Measurements from ENCODE around the gene FARP1.

FARP1 gene

GRCh38 chr13:98489446-98490194 is 346.7 kb downstream of the FARP1 start:
- no peak overlapping the region for H3K4me3 ChIP-seq (ENCODE audit: low read depth, low read length)
- TF ChIP-seq CTCF (IDR thresholded peaks at IDR 0.05; ENCODE audit: control insufficient read depth, extremely low read depth, insufficient read depth) = no peak
- DNase-seq (ENCODE audit: low read depth) = no peak

- DNase-seq (ENCODE audit: low read depth) = no peak
Measured at GRCh38 chr13:98490195-98490836, 347.4 kb downstream of the FARP1 start.

GRCh38 chr13:98490866-98491265 is 348.0 kb downstream of the FARP1 start:
- H3K4me3 ChIP-seq (ENCODE audit: low read depth, low read length) = no peak overlapping the region
- DNase-seq (ENCODE audit: low read depth) = no peak
- TF ChIP-seq CTCF (IDR thresholded peaks at IDR 0.05; ENCODE audit: control insufficient read depth, extremely low read depth, insufficient read depth) = no peak

More at GRCh38 chr13:98490195-98490836, 347.4 kb downstream of the FARP1 start:
- no peak overlapping the region for H3K4me3 ChIP-seq (ENCODE audit: low read depth, low read length)
- TF ChIP-seq CTCF (IDR thresholded peaks at IDR 0.05; ENCODE audit: control insufficient read depth, extremely low read depth, insufficient read depth) = no peak

GRCh38 chr13:98492335-98493041 is 349.6 kb downstream of the FARP1 start:
- no peak overlapping the region for H3K4me3 ChIP-seq (ENCODE audit: low read depth, low read length)
- TF ChIP-seq CTCF (IDR thresholded peaks at IDR 0.05; ENCODE audit: control insufficient read depth, extremely low read depth, insufficient read depth) = no peak
- no peak for DNase-seq (ENCODE audit: low read depth)

GRCh38 chr13:98493042-98493712 is 350.3 kb downstream of the FARP1 start:
- TF ChIP-seq CTCF (IDR thresholded peaks at IDR 0.05; ENCODE audit: control insufficient read depth, extremely low read depth, insufficient read depth) = no peak
- H3K4me3 ChIP-seq (ENCODE audit: low read depth, low read length) = no peak overlapping the region
- DNase-seq (ENCODE audit: low read depth) = no peak

- no peak for DNase-seq (ENCODE audit: low read depth)
- H3K4me3 ChIP-seq (ENCODE audit: low read depth, low read length) = no peak overlapping the region
- TF ChIP-seq CTCF (IDR thresholded peaks at IDR 0.05; ENCODE audit: control insufficient read depth, extremely low read depth, insufficient read depth) = no peak
Measured at GRCh38 chr13:98494769-98495168, 351.9 kb downstream of the FARP1 start.

Data from LNCaP clone FGC (cell line).